ENCODE data around the gene PTGIS.

DNA sequence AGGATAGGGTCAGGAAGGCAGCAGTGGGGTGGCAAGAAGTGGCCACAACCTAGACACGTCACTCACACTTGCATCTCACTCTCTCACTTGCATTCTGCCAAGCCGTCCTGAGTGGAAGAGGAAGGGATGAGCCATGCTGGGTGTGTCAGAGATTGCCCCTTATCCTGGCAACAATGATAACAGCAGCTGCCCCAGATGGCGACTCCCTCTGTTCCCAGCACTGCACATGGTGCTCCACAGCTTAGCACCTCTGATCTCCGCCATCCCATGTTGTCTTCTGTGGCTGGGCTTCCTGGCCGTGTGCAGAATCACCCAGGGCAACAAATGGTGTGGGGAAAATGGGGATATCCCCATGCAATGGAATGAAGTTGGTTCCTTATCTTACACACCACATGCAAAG, 96.5 kb downstream of the PTGIS start:
- TF ChIP-seq CTCF (IDR thresholded peaks at IDR 0.05; ENCODE audit: insufficient read depth, low read length) = no peak
- no peak for TF ChIP-seq POLR2AphosphoS5 (IDR thresholded peaks at IDR 0.05; ENCODE audit: low read depth)
